T-helper 2 cell treated with Interferon-gamma antibody and Interleukin-4, amounts not matched to agents 100 ng/mL and 5 ng/mL, for 36 hours (primary cell): ENCODE data around the gene SPAG16. TPM values are rescaled to one million over a fixed set of nuclear protein-coding genes. Genes with fewer than 3 reads are reported as not detected.
"Not testable (repeated sequence)": the region's sequence is repeated elsewhere in the genome, so short reads cannot be mapped to it uniquely, and the experiment has no call there.

Experiments
- intact Hi-C: fragments of 100-400 bp; cut with micrococcal nuclease; formaldehyde crosslinking; loops from one replicate; pipeline ENCODE4 v1.15.1; 2023
- total RNA-seq: library from RNA; stranded (reverse); gene quantifications from 2 replicates; pipeline ENCODE4 v1.2.3, GENCODE V29; 2022

The SPAG16 gene
- total RNA-seq, 1 donor from 2014 or later, result 10.0 TPM

DNA sequence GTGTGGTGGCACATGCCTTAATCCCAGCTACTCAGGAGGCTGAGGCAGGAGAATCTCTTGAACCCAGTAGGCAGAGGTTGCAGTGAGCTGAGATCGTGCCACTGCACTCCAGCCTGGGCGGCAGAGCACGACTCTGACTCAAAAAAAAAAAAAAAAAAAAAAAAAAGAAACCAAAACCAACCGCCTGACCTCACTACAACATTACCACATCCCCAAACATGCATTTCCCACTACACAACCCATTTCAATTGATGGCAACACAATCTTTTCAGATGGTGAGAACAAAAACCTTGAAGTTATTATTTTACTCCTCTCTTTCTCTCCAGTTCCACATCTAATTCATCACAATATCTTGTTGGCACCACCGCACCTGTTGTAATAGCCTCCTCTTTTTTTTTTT is 778.0 kb downstream of the SPAG16 start:
- intact Hi-C loops, result not testable (repeated sequence)

GRCh38 chr2:214064471-214064870 is 780.2 kb downstream of the SPAG16 start:
- intact Hi-C loops, result no loop called here

DNA sequence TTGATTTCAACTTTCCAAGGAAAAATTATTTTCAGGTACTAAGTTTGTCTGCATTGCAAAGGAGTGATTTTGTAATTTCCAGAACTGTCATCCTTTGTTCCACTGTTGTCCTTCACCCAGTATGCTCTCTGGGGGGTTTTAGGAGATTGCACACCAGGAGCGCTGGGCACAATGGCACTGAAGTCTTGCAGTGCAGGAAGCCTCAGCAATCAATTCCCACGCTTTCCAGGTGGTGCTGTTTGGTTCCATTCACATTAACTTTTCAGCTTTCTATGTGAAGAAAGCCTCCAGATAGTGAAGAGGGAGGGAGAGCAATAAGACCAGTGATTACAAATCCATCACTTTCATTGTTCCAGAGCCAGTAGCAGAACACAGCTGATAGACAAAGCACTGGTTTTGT is 782.6 kb downstream of the SPAG16 start:
- intact Hi-C loops, result no loop called here

GRCh38 chr2:214069254-214069653 is 785.0 kb downstream of the SPAG16 start:
- intact Hi-C loops, result no loop called here

GRCh38 chr2:214075456-214075855 is 791.2 kb downstream of the SPAG16 start:
- intact Hi-C loops, result no loop called here

GRCh38 chr2:214076527-214076926 is 792.3 kb downstream of the SPAG16 start:
- intact Hi-C loops, result no loop called here

DNA sequence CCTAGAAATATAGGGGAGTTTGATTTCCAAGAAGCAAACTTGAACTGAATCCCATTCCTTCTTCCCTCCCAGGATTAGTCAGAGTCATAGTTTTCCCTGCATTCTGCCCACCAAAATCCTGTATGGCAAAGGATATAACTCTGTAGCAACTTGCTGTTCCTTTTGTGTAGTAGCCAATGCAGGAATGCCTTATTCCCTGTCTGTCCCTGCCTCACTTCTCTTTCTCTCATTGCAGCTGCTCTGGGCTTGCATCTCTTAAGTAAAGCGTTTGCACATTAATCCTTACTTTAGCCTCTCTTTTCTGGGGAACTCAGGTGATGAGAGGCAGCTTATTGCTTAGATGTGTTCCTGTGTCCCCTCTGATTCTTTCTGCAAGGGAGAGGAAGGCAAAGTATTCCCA is 793.5 kb downstream of the SPAG16 start:
- intact Hi-C loops, result no loop called here

GRCh38 chr2:214079032-214079431 is 794.8 kb downstream of the SPAG16 start:
- intact Hi-C loops, result no loop called here

GRCh38 chr2:214088536-214088935 is 804.3 kb downstream of the SPAG16 start:
- intact Hi-C loops, result no loop called here

DNA sequence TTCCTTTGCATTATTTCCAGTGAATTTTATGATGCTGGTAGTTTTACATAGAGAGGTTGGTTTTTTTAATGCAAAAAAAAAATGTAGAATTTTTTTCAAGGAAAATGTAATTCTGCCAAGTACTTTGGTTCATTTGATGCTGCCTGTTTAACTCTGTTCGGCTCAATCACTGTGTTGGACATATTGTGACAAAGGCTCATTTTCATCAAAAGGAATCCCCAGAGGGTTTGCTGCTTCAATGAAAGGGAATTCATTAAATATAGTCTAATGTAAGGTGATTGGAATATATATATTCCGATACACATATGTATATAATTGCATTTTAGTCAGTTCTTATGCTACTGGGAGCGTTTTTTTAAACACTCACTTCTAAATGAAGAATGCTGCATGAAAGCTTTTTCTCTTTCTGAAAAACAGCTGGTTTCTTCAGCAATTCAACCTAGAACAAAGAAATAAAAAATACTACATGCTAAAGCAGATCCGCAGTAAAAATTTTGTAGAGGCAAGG is 812.0 kb downstream of the SPAG16 start:
- intact Hi-C loops, result no loop called here

DNA sequence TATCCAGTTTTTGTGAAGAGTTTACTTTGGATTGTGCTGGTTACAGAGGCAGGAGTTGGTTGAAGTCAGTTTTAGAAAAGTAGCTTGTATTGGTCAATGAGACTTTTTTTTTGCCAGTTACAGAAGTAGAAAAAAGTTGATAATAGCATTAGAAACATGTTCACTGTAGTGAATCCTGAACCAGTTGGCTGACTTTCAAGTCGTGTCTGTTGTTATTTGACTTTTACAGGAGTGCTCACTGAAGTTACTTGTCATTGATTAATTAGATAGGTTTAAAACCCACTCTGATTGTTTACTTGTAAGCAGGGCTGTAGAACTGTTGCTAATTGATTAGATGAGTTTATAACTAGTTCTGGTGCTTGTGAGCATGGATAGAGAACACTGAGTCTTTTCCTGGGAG is 814.5 kb downstream of the SPAG16 start:
- intact Hi-C loops, result no loop called here

- intact Hi-C loops, result no loop called here
These were observed 816.2 kb downstream of the SPAG16 start for GRCh38 chr2:214100488-214100887.

GRCh38 chr2:214103276-214104001 is 819.2 kb downstream of the SPAG16 start:
- intact Hi-C loops, result no loop called here

DNA sequence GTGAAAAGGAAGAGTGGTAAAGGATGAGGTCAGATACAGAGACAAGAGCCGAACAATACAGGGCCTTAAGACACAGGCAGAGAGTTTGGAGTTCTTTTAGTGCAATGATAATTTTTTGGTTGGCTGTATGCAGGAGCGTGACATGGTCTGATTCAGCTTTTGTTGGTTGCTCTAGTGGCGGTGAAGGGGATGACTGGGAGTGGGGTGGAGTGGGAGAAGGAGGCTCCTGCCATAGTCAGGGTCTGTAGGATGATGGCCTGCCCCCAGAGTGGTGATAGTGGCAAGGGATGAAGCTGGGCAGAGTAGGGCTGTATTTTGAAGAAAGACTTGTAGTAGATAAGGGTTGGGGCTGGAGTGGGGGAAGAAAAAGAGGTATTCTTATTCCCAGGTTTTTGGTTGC is 820.0 kb downstream of the SPAG16 start:
- intact Hi-C loops, result no loop called here

GRCh38 chr2:214104967-214105366 is 820.7 kb downstream of the SPAG16 start:
- intact Hi-C loops, result no loop called here

DNA sequence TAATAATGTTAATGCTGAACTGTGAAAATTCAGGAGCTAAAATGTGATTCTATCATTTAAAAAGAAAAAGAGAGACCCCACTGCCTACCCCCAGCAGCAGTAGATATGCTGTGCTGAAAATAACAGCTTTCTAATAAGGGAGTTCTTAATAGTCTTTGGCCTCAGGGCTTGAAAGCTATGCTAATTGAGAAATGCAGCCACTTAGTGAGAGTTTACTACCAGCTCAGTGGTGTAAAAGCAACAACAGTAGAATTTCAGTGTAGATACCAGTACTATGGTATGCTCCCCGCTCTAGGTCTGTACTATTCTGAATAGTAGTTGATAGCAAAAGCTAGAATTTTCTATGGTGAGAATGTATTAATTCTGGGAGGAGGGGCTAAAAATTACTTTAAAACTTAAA is 823.5 kb downstream of the SPAG16 start:
- intact Hi-C loops, result no loop called here

GRCh38 chr2:214108598-214108997 is 824.3 kb downstream of the SPAG16 start:
- intact Hi-C loops, result no loop called here

GRCh38 chr2:214117054-214117453 is 832.8 kb downstream of the SPAG16 start:
- intact Hi-C loops, result no loop called here

DNA sequence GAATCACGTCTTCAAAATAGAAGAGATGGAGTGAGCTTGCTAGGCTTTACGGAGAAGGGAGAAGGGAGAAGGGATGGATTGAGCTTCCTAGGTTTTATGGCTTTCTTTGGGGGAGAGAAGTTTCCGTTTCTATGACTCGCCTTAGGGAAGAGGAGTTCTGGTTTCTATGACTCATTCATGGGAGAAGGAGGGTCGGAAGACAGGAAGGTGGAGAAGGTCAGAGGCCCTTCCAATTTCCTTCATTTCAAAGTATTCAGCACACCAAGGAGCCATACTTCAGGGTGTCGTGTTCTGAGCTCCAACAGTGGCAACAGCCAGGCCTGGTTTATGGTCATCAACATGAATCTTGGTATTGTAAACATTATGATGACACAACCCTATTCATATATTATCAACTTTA is 841.9 kb downstream of the SPAG16 start:
- intact Hi-C loops, result no loop called here

GRCh38 chr2:214127170-214127569 is 842.9 kb downstream of the SPAG16 start:
- intact Hi-C loops, result no loop called here

DNA sequence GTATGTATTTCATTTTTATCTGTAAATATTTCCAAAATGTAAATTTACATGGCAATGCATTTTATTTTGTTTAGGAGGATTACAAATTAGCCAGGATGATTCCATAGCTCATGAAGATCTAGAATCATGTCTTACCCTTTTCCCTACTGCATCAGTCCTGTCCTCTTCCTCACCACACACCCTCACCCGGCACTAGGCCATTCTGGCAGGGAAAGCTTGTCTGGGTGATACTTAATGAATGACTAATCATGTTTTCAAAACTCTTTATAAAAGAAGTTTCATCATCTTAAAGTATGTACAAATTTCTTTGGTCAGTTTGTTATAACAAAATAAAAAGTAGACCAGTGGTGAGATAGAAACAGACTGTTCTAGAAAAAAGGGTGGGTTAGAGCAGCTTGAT is 843.3 kb downstream of the SPAG16 start:
- intact Hi-C loops, result no loop called here

- intact Hi-C loops, result no loop called here
These were observed 843.8 kb downstream of the SPAG16 start for GRCh38 chr2:214128040-214128439.

DNA sequence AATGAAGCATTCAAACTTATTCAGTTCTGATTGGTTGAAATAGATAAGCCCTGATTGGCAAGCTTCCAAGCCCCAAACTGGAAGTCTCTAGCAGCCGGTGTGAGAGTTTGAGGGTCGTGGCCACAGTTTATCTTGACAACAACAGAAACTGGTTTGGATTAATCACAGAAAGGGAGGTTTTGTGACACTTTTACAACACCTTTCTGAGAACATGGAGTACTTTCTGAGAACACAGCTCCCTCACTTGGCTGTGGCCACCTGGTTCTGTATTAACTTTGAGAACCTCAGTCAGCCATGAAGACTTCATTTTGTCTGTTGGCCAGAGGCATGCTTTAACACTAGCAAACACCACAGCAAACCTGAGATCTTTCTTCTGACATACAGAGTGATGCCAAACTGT is 845.9 kb downstream of the SPAG16 start:
- intact Hi-C loops, result no loop called here
